HG02588 (cell line): Measurements from ENCODE around the gene TERT.
"Not testable (repeated sequence)": the region's sequence is repeated elsewhere in the genome, so short reads cannot be mapped to it uniquely, and the experiment has no call there.

ENCODE experiments used
- ATAC-seq: cut with Tn5 transposase; IDR thresholded peaks from one replicate; pipeline ENCODE4 v1.9.1; 2021; ENCODE audit warnings: mild to moderate bottlenecking, moderate library complexity; ENCODE audit not compliant: unreplicated experiment

The TERT gene

GRCh38 chr5:1331861-1332405 is 37.1 kb upstream of the TERT start:
- ATAC-seq = no peak

- ATAC-seq = no peak
These were observed 36.3 kb upstream of the TERT start for GRCh38 chr5:1330847-1331831.

GRCh38 chr5:1330146-1330846 is 35.4 kb upstream of the TERT start:
- no peak for ATAC-seq

GRCh38 chr5:1329111-1329579 is 34.3 kb upstream of the TERT start:
- ATAC-seq = no peak

- not testable (repeated sequence) for ATAC-seq
These were observed 33.6 kb upstream of the TERT start for GRCh38 chr5:1328237-1329110.

- ATAC-seq = not testable (repeated sequence)
These were observed 32.3 kb upstream of the TERT start for GRCh38 chr5:1326901-1327756.

- not testable (repeated sequence) for ATAC-seq
These were observed 31.6 kb upstream of the TERT start for GRCh38 chr5:1326532-1326875.

GRCh38 chr5:1325870-1326531 is 31.1 kb upstream of the TERT start:
- no peak for ATAC-seq

GRCh38 chr5:1325191-1325741 is 30.4 kb upstream of the TERT start:
- no peak for ATAC-seq

GRCh38 chr5:1324719-1325190 is 29.9 kb upstream of the TERT start:
- no peak for ATAC-seq

GRCh38 chr5:1324301-1324700 is 29.4 kb upstream of the TERT start:
- no peak for ATAC-seq

- ATAC-seq = no peak
These were observed 28.9 kb upstream of the TERT start for GRCh38 chr5:1323803-1324173.

- ATAC-seq = no peak
These were observed 28.3 kb upstream of the TERT start for GRCh38 chr5:1322955-1323802.

GRCh38 chr5:1322036-1322900 is 27.4 kb upstream of the TERT start:
- no peak for ATAC-seq

GRCh38 chr5:1321576-1321975 is 26.7 kb upstream of the TERT start:
- no peak for ATAC-seq

GRCh38 chr5:1320436-1321344 is 25.8 kb upstream of the TERT start:
- no peak for ATAC-seq
